IPS-NIHi7 (cell line): ENCODE data around the gene MMEL1.
A peak's percentile ranks its signal among the peaks of the same experiment; 100 is the strongest.
"Not testable (repeated sequence)": the region's sequence is repeated elsewhere in the genome, so short reads cannot be mapped to it uniquely, and the experiment has no call there.

Source experiments
- DNase-seq: peaks from one replicate; pipeline ENCODE4 v3.0.0; 2012; ENCODE audit warnings: mixed read lengths; ENCODE audit errors: extremely low spot score

MMEL1 gene

GRCh38 chr1:2632561-2633361 lies at the start of gene MMEL1:
Gene MMEL1, minus strand, starts transcription at chr1:2633016. Its CDS starts 3,532 bp downstream, at chr1:2629484.
- DNase-seq, result peak; percentile 55

GRCh38 chr1:2676726-2677125 lies 43.9 kb upstream of the MMEL1 start:
- not testable (repeated sequence) for DNase-seq

GRCh38 chr1:2671656-2672055 lies 38.8 kb upstream of the MMEL1 start:
- DNase-seq, result not testable (repeated sequence)

- DNase-seq, result not testable (repeated sequence)
These were observed 27.0 kb upstream of the MMEL1 start for GRCh38 chr1:2659806-2660205.

- not testable (repeated sequence) for DNase-seq
These were observed 25.1 kb upstream of the MMEL1 start for GRCh38 chr1:2657909-2658308.

- DNase-seq, result not testable (repeated sequence)
These were observed 24.3 kb upstream of the MMEL1 start for GRCh38 chr1:2657124-2657523.

GRCh38 chr1:2655598-2656434 lies 23.0 kb upstream of the MMEL1 start:
- DNase-seq, result not testable (repeated sequence)

- not testable (repeated sequence) for DNase-seq
These were observed 21.7 kb upstream of the MMEL1 start for GRCh38 chr1:2654443-2654948.

- not testable (repeated sequence) for DNase-seq
These were observed 21.1 kb upstream of the MMEL1 start for GRCh38 chr1:2653741-2654442.

GRCh38 chr1:2652926-2653571 lies 20.2 kb upstream of the MMEL1 start:
- not testable (repeated sequence) for DNase-seq

- not testable (repeated sequence) for DNase-seq
These were observed 19.5 kb upstream of the MMEL1 start for GRCh38 chr1:2652152-2652925.

GRCh38 chr1:2650967-2651645 lies 18.3 kb upstream of the MMEL1 start:
- no peak for DNase-seq

- no peak for DNase-seq
These were observed 14.0 kb upstream of the MMEL1 start for GRCh38 chr1:2646837-2647236.

GRCh38 chr1:2645776-2646175 lies 13.0 kb upstream of the MMEL1 start:
- DNase-seq, result no peak

GRCh38 chr1:2645143-2645542 lies 12.3 kb upstream of the MMEL1 start:
- no peak for DNase-seq

- no peak for DNase-seq
These were observed 11.8 kb upstream of the MMEL1 start for GRCh38 chr1:2644591-2645101.

- no peak for DNase-seq
These were observed 11.4 kb upstream of the MMEL1 start for GRCh38 chr1:2644171-2644570.

GRCh38 chr1:2643414-2644077 lies 10.7 kb upstream of the MMEL1 start:
- no peak for DNase-seq
